ENCODE results near the gene ALX3. TPM values are rescaled to one million over a fixed set of nuclear protein-coding genes. Genes with fewer than 3 reads are reported as not detected.
"Not testable (repeated sequence)": the region's sequence is repeated elsewhere in the genome, so short reads cannot be mapped to it uniquely, and the experiment has no call there.

Gene ALX3
- total RNA-seq, 6 experiments from 2014 or later: not detected

- peaks cover 0 to 24% (median 8%) of the 10 kb centered on the region in 4 donors for H3K36me3 ChIP-seq
- peak; percentile 89 to 93 (median 92) for ATAC-seq
- H3K27ac ChIP-seq: peak within 1 kb of the TSS; percentile 61 to 82 (median 66)
- TF ChIP-seq CTCF (IDR thresholded peaks at IDR 0.05): no peak
- peak; percentile 62 for TF ChIP-seq POLR2A (IDR thresholded peaks at IDR 0.05)
- peaks cover 0 to 20% (median 2%) of the 10 kb centered on the region in 4 donors for H3K4me1 ChIP-seq
- H3K9me3 ChIP-seq: no peaks in the 10 kb centered on the region
- H3K4me3 ChIP-seq: peak within 1 kb of the TSS; percentile 75 to 98 (median 97)
- intact Hi-C loops (cut with DNase I): no loop called here
- DNase-seq: peak; percentile 91 to 93 (median 93)
- 0% methylated on average over 10 of the region's 66 CpGs for WGBS (ENCODE audit: insufficient coverage, low coverage, low lambda C conversion rate, missing lambda C conversion rate)
- no peaks in the 10 kb centered on the region for H3K27me3 ChIP-seq
Measured at GRCh38 chr1:110034451-110035235, 35.8 kb downstream of the ALX3 start, which contains the start of gene STRIP1. TSS of gene STRIP1 (plus strand) at chr1:110034624. CDS start at chr1:110034638, 14 bp downstream.

- no peaks in the 10 kb centered on the region for H3K27me3 ChIP-seq
- peaks cover 0 to 20% (median 2%) of the 10 kb centered on the region in 4 donors for H3K4me1 ChIP-seq
- peaks cover 0 to 19% (median 8%) of the 10 kb centered on the region in 4 donors for H3K36me3 ChIP-seq
- intact Hi-C loops (cut with DNase I): no loop called here
- TF ChIP-seq CTCF (IDR thresholded peaks at IDR 0.05): no peak
- TF ChIP-seq POLR2A (IDR thresholded peaks at IDR 0.05): no peak
- H3K4me3 ChIP-seq: peak overlapping the region; percentile 75 to 98 (median 97)
- ATAC-seq (no peak), DNase-seq (no peak)
- 20% methylated on average over 4 of the region's 4 CpGs for WGBS (ENCODE audit: insufficient coverage, low coverage, low lambda C conversion rate, missing lambda C conversion rate)
- H3K9me3 ChIP-seq: no peaks in the 10 kb centered on the region
- peak overlapping the region; percentile 51 to 82 (median 55) for H3K27ac ChIP-seq
Measured at GRCh38 chr1:110034040-110034450, 36.4 kb downstream of the ALX3 start.

GRCh38 chr1:110033421-110033820 is 37.1 kb downstream of the ALX3 start:
- Histone ChIP-seq H3K4me3 (no peak overlapping the region), H3K27me3 (no peaks in the 10 kb centered on the region), H3K36me3 (peaks cover 0 to 12% (median 5%) of the 10 kb centered on the region in 4 donors), H3K4me1 (peaks cover 0 to 20% (median 2%) of the 10 kb centered on the region in 4 donors), H3K27ac (no peak overlapping the region), H3K9me3 (no peaks in the 10 kb centered on the region)
- WGBS (ENCODE audit: insufficient coverage, low coverage, low lambda C conversion rate, missing lambda C conversion rate): 75% methylated on average over 3 of the region's 5 CpGs
- TF ChIP-seq CTCF (IDR thresholded peaks at IDR 0.05) (no peak), POLR2A (IDR thresholded peaks at IDR 0.05) (no peak)
- ATAC-seq: no peak
- DNase-seq: no peak
- intact Hi-C loops (cut with DNase I): no loop called here

- H3K27ac ChIP-seq: no peak overlapping the region
- H3K27me3 ChIP-seq: no peaks in the 10 kb centered on the region
- peaks cover 0 to 20% (median 2%) of the 10 kb centered on the region in 4 donors for H3K4me1 ChIP-seq
- 92% methylated on average over 2 of the region's 2 CpGs for WGBS (ENCODE audit: insufficient coverage, low coverage, low lambda C conversion rate, missing lambda C conversion rate)
- H3K9me3 ChIP-seq: no peaks in the 10 kb centered on the region
- TF ChIP-seq POLR2A (IDR thresholded peaks at IDR 0.05) (no peak), CTCF (IDR thresholded peaks at IDR 0.05) (no peak)
- DNase-seq: no peak
- intact Hi-C loops (cut with DNase I): no loop called here
- no peak overlapping the region for H3K4me3 ChIP-seq
- H3K36me3 ChIP-seq: peaks cover 0 to 1% (median 0%) of the 10 kb centered on the region in 4 donors
- ATAC-seq: no peak
Measured at GRCh38 chr1:110032327-110032726, 38.1 kb downstream of the ALX3 start.

- 56% methylated on average over 2 of the region's 4 CpGs for WGBS (ENCODE audit: insufficient coverage, low coverage, low lambda C conversion rate, missing lambda C conversion rate)
- Histone ChIP-seq H3K4me3 (peak overlapping the region in 2 of 3 donors; percentile 10 to 16), H3K27ac (peak overlapping the region in 2 of 3 donors; percentile 14 to 42), H3K4me1 (peaks cover 0 to 13% (median 2%) of the 10 kb centered on the region in 4 donors)
- H3K9me3 ChIP-seq; intact Hi-C loops (cut with DNase I); H3K27me3 ChIP-seq; H3K36me3 ChIP-seq; ATAC-seq; DNase-seq: not testable (repeated sequence)
Measured at GRCh38 chr1:110030687-110031086, 39.8 kb downstream of the ALX3 start.

Measured in right lobe of liver (tissue), 6 donors.